HG03378 (cell line): Measurements from ENCODE around the gene BRINP3.
"Not testable (repeated sequence)": the region's sequence is repeated elsewhere in the genome, so short reads cannot be mapped to it uniquely, and the experiment has no call there.

Experiments
- ATAC-seq: cut with Tn5 transposase; IDR thresholded peaks from one replicate; pipeline ENCODE4 v1.9.1; 2021; ENCODE audit warnings: mild to moderate bottlenecking, moderate library complexity; ENCODE audit not compliant: unreplicated experiment

The BRINP3 gene

GRCh38 chr1:190126728-190127127 lies 350.9 kb downstream of the BRINP3 start:
- ATAC-seq, result no peak

DNA sequence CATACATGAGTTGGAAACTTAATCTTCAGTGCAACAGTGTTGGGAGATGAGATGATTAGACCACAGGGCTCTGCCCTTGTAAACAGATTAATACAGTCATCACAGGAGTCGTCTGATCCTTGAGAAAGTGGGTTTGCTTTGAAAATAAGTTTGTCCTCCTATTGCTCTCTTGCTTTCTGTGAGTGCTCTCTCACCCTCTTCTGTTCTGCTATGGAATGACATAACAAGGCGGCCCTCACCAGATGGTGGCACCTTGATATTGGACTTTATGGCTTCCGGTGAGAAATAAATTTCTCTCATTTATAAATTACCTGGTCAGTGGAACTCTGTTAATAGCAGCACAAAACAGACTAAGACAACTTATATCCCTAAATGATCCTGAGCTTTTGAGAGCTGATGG lies 353.6 kb downstream of the BRINP3 start:
- ATAC-seq, result no peak

GRCh38 chr1:190120564-190120963 lies 357.1 kb downstream of the BRINP3 start:
- not testable (repeated sequence) for ATAC-seq

- no peak for ATAC-seq
Measured at GRCh38 chr1:190119683-190120082, 358.0 kb downstream of the BRINP3 start.

- ATAC-seq, result no peak
Measured at GRCh38 chr1:190116921-190117320, 360.7 kb downstream of the BRINP3 start.

- ATAC-seq, result no peak
Measured at GRCh38 chr1:190104961-190105360, 372.7 kb downstream of the BRINP3 start.

DNA sequence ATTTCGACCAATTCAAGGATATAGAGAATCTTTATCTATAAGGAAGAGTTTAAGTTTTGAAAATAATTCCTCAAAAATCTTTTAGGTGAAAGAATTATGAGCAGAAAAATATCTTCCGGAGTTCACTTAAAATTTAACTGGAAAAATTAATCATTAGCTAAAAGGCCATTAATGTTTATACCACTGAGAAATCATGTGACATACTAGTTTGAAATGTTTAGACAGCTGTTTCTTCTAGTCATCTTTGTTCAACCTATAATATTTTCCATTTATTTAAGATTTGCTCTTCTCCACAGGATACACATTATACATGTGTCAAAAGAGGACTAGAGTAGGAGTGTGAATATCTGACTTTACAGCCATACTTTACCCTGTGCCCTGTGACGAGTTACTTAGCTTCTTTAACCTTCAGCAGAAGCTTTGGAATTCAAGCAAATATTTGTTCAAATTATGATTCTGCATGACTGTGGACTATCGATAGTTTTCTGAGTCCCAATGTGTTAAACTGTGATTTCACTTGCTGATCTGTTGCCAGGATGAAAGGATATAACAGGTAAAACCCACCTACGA lies 374.8 kb downstream of the BRINP3 start:
- ATAC-seq, result no peak

DNA sequence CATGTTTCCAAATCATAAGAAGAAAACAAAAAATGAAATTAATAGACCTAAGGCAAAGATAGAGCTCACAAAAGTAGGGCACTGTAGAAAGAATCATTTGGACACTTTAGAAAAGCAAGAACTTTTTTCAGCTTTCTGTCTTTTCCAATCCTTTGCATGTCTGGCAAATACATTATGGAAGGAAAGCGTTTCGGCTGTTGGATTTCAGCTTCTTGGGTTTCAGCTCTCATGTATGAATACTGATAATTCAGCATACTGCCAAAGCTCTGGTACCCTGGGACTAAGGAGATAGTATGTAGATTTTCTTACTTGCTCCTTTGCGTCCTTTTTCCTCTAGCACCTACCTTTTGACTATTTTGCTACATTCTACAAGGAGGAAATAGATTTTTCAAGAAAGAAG lies 375.9 kb downstream of the BRINP3 start:
- ATAC-seq, result no peak

DNA sequence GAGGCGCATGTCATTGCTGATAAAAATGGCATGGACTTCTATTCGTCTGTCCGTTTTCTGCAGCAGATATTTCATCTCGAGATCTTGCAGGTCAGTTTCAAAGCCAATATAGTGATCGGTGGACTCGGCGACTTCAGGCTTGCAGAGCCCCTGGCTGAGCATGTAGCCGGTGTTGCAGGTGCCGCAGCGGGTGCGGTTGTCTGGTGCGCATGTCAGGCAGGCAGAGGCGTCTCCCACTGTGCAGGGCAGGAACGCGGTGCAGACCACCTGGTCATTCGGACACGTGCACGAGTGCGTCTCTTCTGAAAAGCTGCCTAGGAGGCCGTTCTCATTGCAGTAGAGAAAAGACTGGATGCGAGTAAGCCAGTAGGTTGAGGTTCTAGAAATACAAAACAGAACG lies 378.9 kb downstream of the BRINP3 start:
- no peak for ATAC-seq

DNA sequence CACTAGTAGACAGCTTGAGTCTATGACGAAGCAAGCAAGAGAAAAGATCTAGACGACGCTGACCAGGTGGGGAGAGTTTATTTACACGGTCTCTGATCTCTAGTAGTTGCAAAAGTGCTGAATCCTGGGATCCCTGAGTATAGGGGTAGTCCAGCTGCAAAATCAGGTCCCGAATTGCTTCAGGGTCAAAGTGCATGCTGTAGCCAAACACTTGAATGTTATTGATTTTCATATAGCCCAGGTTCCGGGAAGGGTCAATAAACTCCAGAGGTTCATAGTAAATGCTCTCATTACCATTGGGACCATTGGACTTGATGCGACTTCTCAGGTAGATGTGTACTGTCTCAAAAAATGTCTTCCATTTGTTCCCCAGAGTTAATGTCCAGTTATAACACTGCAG lies 379.6 kb downstream of the BRINP3 start:
- ATAC-seq, result no peak

- ATAC-seq, result no peak
Measured at GRCh38 chr1:190095596-190095995, 382.1 kb downstream of the BRINP3 start.

GRCh38 chr1:190084552-190084951 lies 393.1 kb downstream of the BRINP3 start:
- ATAC-seq, result no peak

- ATAC-seq, result no peak
Measured at GRCh38 chr1:190068304-190068703, 409.4 kb downstream of the BRINP3 start.

DNA sequence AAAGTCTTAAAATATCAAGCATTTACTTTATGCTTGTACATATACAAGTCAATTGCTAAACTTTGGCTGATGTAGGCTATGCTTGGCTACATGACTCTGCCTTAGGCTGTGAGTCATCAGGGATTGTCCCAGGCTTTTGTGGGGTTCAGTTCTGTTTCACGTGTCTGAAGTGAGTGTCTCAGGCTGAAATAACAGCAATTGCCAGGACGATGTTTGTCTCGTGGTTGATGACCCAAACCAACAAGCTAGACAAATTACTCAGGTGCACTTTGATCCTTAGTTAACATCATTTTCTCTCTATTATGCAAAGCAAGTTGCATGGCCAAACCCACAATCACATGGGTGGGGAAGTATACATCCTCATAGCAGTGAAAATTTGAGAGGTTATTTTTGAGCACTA lies 410.1 kb downstream of the BRINP3 start:
- ATAC-seq, result no peak

DNA sequence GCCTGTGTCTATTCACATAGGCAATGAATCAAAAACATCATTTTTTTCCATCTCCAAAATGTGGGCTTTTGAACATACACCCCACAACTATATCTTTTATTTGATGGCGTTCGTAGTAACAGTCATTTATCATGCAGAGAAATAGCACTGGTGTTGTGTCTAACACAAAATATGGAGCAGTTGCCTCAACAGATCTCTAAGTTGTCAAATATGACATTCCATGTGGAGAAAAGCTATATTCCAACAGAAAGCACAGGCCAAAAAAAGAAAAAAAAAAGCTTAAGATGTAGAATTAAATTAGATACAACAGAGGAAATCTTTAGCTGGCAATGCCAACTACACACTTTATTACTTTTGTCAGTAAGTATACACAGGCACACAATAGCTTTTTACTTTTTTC lies 411.7 kb downstream of the BRINP3 start:
- ATAC-seq, result no peak

DNA sequence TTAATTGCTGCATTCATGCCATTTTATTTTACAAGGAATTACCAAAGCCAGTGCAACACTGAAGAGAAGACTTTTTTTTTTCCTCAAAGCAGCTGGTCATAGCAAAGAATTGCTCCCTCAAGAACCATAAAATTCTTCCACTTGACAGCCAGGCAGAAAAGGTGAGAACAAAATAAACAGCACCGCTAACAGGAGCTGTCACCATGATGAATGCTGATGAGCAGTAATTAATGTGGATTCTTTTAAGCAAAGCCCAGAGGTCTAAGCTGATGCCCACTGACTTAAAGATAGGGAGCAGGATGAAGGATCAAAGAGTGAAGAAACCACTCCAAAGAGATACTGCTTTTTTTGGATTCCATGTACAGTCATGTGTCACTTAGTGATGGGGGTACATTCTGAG lies 428.4 kb downstream of the BRINP3 start:
- no peak for ATAC-seq
